ENCODE results near the gene BRS3.

The BRS3 gene

GRCh38 chrX:136496186-136496763 is 8.5 kb downstream of the BRS3 start:
- no peak for DNase-seq

DNA sequence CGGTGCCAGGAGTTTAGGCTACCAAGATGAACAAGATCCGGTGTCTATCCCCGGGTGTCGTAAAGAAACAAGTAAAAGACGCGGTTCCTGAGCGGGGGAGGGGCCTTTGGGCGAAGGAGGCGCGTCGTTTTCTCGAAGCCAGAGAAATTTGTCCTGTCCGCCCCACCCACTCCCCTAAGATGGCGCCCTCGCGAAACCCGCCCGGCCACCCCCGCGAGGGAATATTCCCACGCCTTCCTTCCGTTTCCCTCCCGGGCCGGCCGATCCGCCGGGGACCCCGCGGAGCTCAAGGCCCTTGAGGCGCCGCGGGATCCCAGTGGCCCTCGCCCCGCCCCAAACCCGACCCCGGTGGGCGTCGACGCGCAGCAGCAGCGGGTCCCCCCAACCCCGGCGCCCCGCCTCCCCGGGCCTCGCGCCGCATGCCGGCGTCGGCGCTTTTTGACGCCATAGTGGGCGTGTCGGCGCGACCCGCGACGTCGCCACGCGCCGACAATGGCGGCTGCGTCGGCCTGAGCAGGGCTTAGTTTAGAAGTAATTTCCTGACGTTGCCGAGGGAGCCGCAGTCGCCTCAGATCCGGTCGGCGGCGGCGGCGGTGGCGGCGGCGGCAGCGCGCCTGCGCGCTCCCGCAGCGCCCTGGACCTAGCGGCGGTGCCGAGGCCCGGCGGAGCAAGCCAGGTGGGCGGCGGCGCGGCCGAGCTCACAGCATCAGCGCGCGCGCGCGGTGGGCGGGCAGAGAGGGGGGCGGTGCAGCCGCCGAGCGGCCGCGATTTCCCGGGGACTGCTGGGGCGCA is 9.2 kb downstream of the BRS3 start:
- DNase-seq, result peak; percentile 86

GRCh38 chrX:136497556-136498052 is 9.9 kb downstream of the BRS3 start, which contains the start of gene HTATSF1:
HTATSF1 (plus strand) TSS chrX:136497592; CDS start chrX:136497685, 93 bp downstream.
- DNase-seq, result no peak

GRCh38 chrX:136519069-136519468 is 31.3 kb downstream of the BRS3 start:
- DNase-seq, result no peak

DNA sequence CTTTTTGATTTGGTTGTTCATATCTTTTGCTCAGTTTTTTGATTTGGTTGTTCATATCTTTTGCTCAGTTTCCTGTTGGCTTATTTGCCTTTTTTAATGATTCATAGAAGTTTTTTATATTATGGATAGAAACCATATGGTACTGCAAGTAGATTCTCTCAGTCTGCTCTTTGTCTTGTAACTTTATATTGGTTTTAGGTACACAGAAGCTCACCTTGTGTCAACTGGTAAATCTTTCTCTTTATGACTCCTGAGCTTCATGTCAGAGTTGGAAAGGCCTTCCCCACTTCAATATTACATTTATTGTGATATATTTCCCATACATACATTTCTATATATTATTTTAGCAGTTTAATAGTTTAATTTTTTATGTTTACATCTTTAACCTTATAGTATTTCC is 36.0 kb downstream of the BRS3 start:
- DNase-seq, result no peak

DNA sequence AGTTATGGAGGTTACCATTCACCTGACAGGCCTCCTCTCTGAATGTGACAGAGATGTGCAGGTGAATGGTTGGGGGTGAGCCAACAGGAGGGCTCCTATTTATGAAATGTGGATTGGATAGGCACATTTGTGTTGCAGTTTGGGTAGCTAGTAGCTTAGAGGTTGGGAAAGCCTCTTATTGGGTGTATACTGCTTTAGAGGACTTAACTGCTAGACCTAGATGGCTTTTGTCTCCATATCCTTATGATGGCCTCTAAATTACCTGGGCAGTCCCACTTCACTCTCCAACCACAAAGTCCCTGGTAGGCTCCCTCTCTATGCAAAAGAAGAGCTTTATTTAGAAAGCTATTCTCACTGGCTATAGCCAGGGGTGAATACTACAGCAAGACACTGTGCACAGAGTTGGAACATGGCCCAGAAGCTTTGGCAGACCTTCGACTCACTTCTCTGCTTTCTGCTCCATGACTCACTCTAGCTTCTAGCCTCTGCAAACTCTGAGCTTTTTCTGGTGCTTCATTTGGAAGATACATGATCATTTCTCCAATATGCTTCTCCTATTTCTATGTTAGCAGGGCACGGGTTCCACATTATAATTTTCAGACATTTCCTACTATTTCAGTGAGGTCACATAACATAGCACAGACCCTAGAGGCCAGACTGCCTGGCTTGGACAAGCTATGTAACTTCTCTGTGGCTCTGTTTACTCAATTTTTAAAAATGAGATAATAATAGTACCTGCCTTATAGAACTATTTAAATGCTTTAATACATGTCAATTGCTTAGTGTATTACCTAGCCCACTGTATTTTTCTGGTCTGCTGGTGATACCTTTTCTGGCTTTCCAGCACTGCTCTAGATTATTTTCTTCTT is 38.2 kb downstream of the BRS3 start:
- DNase-seq, result no peak

DNA sequence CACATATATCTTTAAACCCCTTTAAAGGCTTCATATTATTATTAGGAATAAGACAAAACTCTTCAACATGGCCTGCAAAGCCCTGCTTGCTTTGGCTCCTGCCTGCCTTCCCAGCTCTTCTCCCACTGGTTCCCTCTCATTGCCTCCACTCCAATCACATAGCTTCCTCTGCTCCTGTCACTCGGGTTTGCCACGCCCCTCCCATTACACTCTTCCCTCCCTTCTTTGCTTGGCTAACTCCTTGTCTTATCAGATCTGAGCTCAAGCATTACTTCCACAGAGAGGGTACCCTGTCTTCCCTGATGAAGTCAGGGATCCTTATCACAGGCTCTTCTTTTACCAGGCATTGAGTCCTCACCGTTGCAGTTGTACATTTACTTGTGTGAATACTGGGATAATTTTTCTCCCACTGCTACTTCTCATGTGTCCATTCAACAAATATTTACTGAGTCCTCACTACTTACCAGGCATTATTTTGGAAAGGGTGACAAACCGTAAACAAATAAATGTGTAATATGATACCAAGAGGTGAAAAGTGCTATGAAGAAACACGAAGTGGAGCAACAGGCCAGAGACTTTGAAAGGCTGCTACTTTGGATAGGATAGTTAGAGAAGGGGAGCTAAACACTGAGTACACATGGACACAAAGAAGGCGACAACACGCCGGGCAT is 41.0 kb downstream of the BRS3 start:
- DNase-seq, result peak; percentile 57

DNA sequence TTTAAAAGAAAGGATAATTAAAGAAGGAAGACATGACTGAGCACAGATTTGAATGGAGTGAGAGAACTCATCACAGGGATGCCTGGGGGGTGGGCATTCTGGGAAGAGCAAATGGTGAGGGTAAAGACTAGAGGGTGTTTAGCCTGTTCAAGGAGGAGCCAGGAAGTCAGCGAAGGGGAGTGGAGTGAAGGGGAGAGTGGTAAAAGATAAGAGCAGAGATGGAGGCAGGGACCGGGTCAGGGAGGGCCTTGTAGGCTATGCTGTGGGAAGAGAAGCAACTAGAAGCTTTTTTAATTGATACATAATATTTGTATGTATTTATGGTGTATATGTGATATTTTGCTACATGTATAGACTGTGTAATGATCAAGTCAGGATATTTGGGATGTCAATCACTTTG is 42.0 kb downstream of the BRS3 start:
- DNase-seq, result no peak

- peak; percentile 56 for DNase-seq
Measured at GRCh38 chrX:136531951-136532350, 44.2 kb downstream of the BRS3 start, which contains the start of gene VGLL1. VGLL1 (plus strand) TSS chrX:136532215; CDS start chrX:136536021, 3,806 bp downstream.

- no peak for DNase-seq
Measured at GRCh38 chrX:136534131-136534530, 46.4 kb downstream of the BRS3 start.

DNA sequence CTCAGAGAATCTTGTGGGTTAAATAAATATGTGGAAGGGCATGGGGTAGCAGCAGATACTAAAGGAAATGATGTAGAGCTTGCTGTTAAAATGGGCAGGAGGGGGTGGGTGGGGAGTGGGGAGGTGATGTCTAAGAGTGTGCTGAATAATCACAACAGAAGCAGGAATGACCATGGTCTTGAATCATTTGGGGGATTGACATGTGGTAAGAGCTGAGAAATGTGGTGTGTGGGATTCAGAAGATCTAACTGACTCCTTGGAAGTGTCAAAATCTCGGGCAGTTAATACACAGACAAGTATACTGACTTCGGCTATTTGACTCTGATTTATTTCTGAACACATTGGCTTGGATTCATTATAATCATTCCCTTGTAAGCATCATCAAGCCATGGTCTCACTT is 51.1 kb downstream of the BRS3 start:
- no peak for DNase-seq

GRCh38 chrX:136540226-136540625 is 52.5 kb downstream of the BRS3 start:
- no peak for DNase-seq

DNA sequence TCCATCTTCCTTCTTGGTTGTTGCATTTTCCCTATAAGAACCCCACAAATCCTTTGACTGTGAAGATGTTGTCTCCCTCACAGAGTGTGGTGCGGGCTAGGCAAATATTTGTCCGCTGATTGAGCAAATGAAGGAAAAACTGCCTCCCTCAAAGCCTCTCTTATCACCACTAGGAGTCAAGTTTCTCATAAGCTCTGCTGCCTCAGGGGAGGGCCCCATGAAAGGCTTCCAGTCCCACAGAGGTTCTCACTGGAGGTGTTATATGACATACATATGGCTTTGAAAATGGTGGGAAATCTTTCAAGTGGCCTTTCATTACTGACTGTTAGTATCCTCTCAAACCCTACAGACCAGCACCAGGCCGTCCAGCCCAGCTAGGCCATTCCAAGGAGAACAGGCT is 53.5 kb downstream of the BRS3 start:
- DNase-seq, result no peak

GRCh38 chrX:136542281-136542680 is 54.5 kb downstream of the BRS3 start:
- DNase-seq, result no peak

Data from islet precursor cell (in vitro differentiated cells).